GM18861 (cell line): Measurements from ENCODE around the gene TNFRSF1B.
"Not testable (repeated sequence)": the region's sequence is repeated elsewhere in the genome, so short reads cannot be mapped to it uniquely, and the experiment has no call there.

ENCODE experiments used
- ATAC-seq: cut with Tn5 transposase; IDR thresholded peaks from one replicate; pipeline ENCODE4 v1.9.1; 2021; ENCODE audit not compliant: unreplicated experiment

Gene TNFRSF1B

GRCh38 chr1:12209495-12209832 is 42.7 kb downstream of the TNFRSF1B start:
- ATAC-seq, result no peak

- no peak for ATAC-seq
Measured at GRCh38 chr1:12215118-12215961, 48.5 kb downstream of the TNFRSF1B start.

GRCh38 chr1:12219800-12220199 is 53.0 kb downstream of the TNFRSF1B start:
- ATAC-seq, result no peak

GRCh38 chr1:12220890-12221289 is 54.1 kb downstream of the TNFRSF1B start:
- no peak for ATAC-seq

- not testable (repeated sequence) for ATAC-seq
Measured at GRCh38 chr1:12222700-12223099, 55.9 kb downstream of the TNFRSF1B start.

GRCh38 chr1:12224092-12224491 is 57.3 kb downstream of the TNFRSF1B start:
- ATAC-seq, result not testable (repeated sequence)

GRCh38 chr1:12228979-12229378 is 62.2 kb downstream of the TNFRSF1B start:
- no peak for ATAC-seq

- ATAC-seq, result no peak
Measured at GRCh38 chr1:12229386-12229834, 62.6 kb downstream of the TNFRSF1B start.

- ATAC-seq, result peak; percentile 63
Measured at GRCh38 chr1:12229835-12230548, 63.2 kb downstream of the TNFRSF1B start, which contains the start of gene VPS13D. Gene VPS13D, plus strand, starts transcription at chr1:12230030. Its CDS starts 4,237 bp downstream, at chr1:12234267.

GRCh38 chr1:12230549-12231275 is 63.9 kb downstream of the TNFRSF1B start:
- ATAC-seq, result no peak

- no peak for ATAC-seq
Measured at GRCh38 chr1:12231276-12231595, 64.4 kb downstream of the TNFRSF1B start.

- no peak for ATAC-seq
Measured at GRCh38 chr1:12232221-12232620, 65.4 kb downstream of the TNFRSF1B start.

GRCh38 chr1:12244078-12244477 is 77.3 kb downstream of the TNFRSF1B start:
- ATAC-seq, result no peak

- ATAC-seq, result no peak
Measured at GRCh38 chr1:12244585-12244984, 77.8 kb downstream of the TNFRSF1B start.

- no peak for ATAC-seq
Measured at GRCh38 chr1:12245116-12245515, 78.3 kb downstream of the TNFRSF1B start.

GRCh38 chr1:12245733-12246132 is 78.9 kb downstream of the TNFRSF1B start:
- ATAC-seq, result no peak

GRCh38 chr1:12246584-12246983 is 79.8 kb downstream of the TNFRSF1B start:
- no peak for ATAC-seq

GRCh38 chr1:12249181-12249580 is 82.4 kb downstream of the TNFRSF1B start:
- no peak for ATAC-seq

GRCh38 chr1:12249748-12250147 is 83.0 kb downstream of the TNFRSF1B start:
- no peak for ATAC-seq

- no peak for ATAC-seq
Measured at GRCh38 chr1:12251442-12251841, 84.7 kb downstream of the TNFRSF1B start.

GRCh38 chr1:12255913-12256312 is 89.1 kb downstream of the TNFRSF1B start:
- ATAC-seq, result no peak

GRCh38 chr1:12258272-12258671 is 91.5 kb downstream of the TNFRSF1B start:
- ATAC-seq, result no peak
